ENCODE results near the gene PODN. TPM values are rescaled to one million over a fixed set of nuclear protein-coding genes. Genes with fewer than 3 reads are reported as not detected.

Gene PODN
- total RNA-seq, 1 experiment from 2014 or later, result not detected

DNA sequence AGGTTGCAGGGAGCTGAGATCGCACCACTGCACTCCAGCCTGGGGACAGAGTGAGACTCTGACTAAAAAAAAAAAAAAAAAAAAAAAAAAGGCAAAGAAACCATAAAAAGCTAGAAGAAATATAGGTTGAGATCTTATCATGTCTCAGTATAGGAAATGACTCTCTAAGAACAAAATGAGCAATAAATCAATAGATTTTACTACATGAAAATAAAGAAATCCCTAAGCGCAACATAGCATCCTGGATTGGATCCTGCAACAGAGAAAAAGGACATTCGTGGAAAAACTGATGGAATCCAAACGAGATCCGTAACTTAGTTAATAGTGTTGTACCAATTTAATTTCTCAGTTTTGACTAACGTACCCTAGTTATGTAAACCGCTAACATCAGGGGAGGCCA lies 45.1 kb downstream of the PODN start:
- intact Hi-C loops (cut with micrococcal nuclease; ENCODE audit: unreplicated experiment), result loop anchor here (1.0 kb wide), 1 partner anchor 9 kb away; no protein-coding TSS in a partner anchor
- TF ChIP-seq, protein P1, sequence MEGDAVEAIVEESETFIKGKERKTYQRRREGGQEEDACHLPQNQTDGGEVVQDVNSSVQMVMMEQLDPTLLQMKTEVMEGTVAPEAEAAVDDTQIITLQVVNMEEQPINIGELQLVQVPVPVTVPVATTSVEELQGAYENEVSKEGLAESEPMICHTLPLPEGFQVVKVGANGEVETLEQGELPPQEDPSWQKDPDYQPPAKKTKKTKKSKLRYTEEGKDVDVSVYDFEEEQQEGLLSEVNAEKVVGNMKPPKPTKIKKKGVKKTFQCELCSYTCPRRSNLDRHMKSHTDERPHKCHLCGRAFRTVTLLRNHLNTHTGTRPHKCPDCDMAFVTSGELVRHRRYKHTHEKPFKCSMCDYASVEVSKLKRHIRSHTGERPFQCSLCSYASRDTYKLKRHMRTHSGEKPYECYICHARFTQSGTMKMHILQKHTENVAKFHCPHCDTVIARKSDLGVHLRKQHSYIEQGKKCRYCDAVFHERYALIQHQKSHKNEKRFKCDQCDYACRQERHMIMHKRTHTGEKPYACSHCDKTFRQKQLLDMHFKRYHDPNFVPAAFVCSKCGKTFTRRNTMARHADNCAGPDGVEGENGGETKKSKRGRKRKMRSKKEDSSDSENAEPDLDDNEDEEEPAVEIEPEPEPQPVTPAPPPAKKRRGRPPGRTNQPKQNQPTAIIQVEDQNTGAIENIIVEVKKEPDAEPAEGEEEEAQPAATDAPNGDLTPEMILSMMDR (IDR thresholded peaks at IDR 0.05; ENCODE audit: insufficient read depth in 1 of 2, low read depth in 1 of 2, low read length in 1 of 2, severe bottlenecking in 1 of 2, unreplicated experiment in 1 of 2), result no peak
- H3K9me3 ChIP-seq, result no peaks in the 10 kb centered on the region
- BruUV-seq (replicated peaks), result no TSS peak
- ChIA-PET CTCF (interaction anchor here (0.7 to 0.8 kb wide), 2 partner anchors 17 to 229 kb away, joined by 3 read pairs; no protein-coding TSS in a partner anchor), POLR2A (no interaction called here)
- H3K4me1 ChIP-seq, result peaks cover 24% of the 10 kb centered on the region
- H3K27me3 ChIP-seq (replicated peaks; ENCODE audit: control insufficient read depth, insufficient read depth, low read length), result no peaks in the 10 kb centered on the region
- DNase-seq, result no peak
- Mint-ChIP-seq H3K36me3 (ENCODE audit: insufficient read depth, unreplicated experiment) (no peaks in the 10 kb centered on the region), H3K4me1 (ENCODE audit: low read depth, unreplicated experiment) (peaks cover 26% of the 10 kb centered on the region), H3K9me3 (ENCODE audit: unreplicated experiment) (no peaks in the 10 kb centered on the region), H3K4me3 (ENCODE audit: unreplicated experiment) (no peak overlapping the region), H3K27me3 (ENCODE audit: insufficient read depth, unreplicated experiment) (peaks cover 8% of the 10 kb centered on the region), H3K27ac (ENCODE audit: unreplicated experiment) (no peak overlapping the region)
- H3K36me3 ChIP-seq (ENCODE audit: control insufficient read depth, insufficient read depth, low read length), result no peaks in the 10 kb centered on the region
- no peak overlapping the region for H3K4me3 ChIP-seq (ENCODE audit: low read depth, low read length)

DNA sequence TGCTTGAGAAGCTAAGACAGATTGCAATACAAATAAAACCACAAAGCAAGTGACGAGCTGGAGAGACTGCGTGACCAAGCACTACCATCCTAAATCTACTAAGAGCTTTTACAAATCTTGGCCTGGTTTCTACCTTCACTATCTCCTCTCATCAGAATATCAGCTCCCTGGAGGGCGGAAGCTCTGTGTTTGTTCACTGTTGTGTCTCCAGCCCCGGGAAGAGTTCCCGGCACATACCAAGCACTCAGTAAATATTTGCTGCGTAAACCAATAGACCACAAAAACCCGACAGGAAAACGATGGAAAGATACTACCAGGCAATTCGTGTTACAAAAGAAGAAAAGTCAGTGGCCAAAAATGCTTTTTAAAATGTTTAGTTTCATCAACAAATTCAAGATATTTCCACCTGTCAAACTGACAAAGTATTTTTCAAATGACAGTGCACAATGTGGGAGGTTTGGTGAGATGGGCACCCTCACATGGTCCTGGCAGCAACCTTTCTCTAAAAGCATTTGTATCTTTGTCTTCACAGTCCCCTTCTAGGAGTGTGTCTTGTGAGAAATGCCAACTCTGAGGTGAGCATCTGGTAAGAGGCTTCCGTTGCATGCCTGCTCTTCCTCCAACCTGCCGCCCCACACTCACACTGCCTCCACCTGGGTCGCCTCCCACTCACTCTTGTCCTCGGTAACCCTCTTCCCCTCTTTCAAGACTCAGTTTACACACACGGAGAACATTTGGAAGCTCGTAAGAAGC lies 45.7 kb downstream of the PODN start:
- peak; percentile 57 to 69 for DNase-seq

More for the DNA sequence above, 45.7 kb downstream of the PODN start:
- peaks cover 26% of the 10 kb centered on the region for H3K4me1 Mint-ChIP-seq (ENCODE audit: low read depth, unreplicated experiment)
- no peak overlapping the region for H3K4me3 ChIP-seq (ENCODE audit: low read depth, low read length)
- no peaks in the 10 kb centered on the region for H3K9me3 Mint-ChIP-seq (ENCODE audit: unreplicated experiment)
- peaks cover 24% of the 10 kb centered on the region for H3K4me1 ChIP-seq
- ChIA-PET CTCF (interaction anchor here (0.7 to 0.8 kb wide), 2 partner anchors 17 to 230 kb away, joined by 3 read pairs; no protein-coding TSS in a partner anchor), POLR2A (no interaction called here)
- TF ChIP-seq, protein P1 (IDR thresholded peaks at IDR 0.05; ENCODE audit: insufficient read depth in 1 of 2, low read depth in 1 of 2, low read length in 1 of 2, severe bottlenecking in 1 of 2, unreplicated experiment in 1 of 2), result no peak
- intact Hi-C loops (cut with micrococcal nuclease; ENCODE audit: unreplicated experiment), result loop anchor here (1.0 kb wide), 1 partner anchor 9 kb away; no protein-coding TSS in a partner anchor
- H3K36me3 Mint-ChIP-seq (ENCODE audit: insufficient read depth, unreplicated experiment), result no peaks in the 10 kb centered on the region
- no peaks in the 10 kb centered on the region for H3K27me3 ChIP-seq (replicated peaks; ENCODE audit: control insufficient read depth, insufficient read depth, low read length)
- peaks cover 8% of the 10 kb centered on the region for H3K27me3 Mint-ChIP-seq (ENCODE audit: insufficient read depth, unreplicated experiment)
- H3K4me3 Mint-ChIP-seq (ENCODE audit: unreplicated experiment), result no peak overlapping the region
- BruUV-seq (replicated peaks), result no TSS peak
- 0 out of 2 replicates have a peak, but pooled peaks cover 3% of the 10 kb centered on the region for H3K9me3 ChIP-seq
- H3K27ac Mint-ChIP-seq (ENCODE audit: unreplicated experiment), result peak overlapping the region; percentile 47
- no peaks in the 10 kb centered on the region for H3K36me3 ChIP-seq (ENCODE audit: control insufficient read depth, insufficient read depth, low read length)
